HG03460 (cell line): Measurements from ENCODE around the gene GRK4.
A peak's percentile ranks its signal among the peaks of the same experiment; 100 is the strongest.
"Not testable (repeated sequence)": the region's sequence is repeated elsewhere in the genome, so short reads cannot be mapped to it uniquely, and the experiment has no call there.

Experiments
- ATAC-seq: cut with Tn5 transposase; IDR thresholded peaks from one replicate; pipeline ENCODE4 v1.9.1; 2021; ENCODE audit not compliant: unreplicated experiment

Gene GRK4

GRCh38 chr4:3037957-3038461 is 74.6 kb downstream of the GRK4 start:
- ATAC-seq: no peak

GRCh38 chr4:3039706-3040366 is 76.5 kb downstream of the GRK4 start:
- ATAC-seq: no peak

GRCh38 chr4:3040452-3041191 is 77.3 kb downstream of the GRK4 start:
- no peak for ATAC-seq

- ATAC-seq: no peak
Observed at GRCh38 chr4:3041192-3042142, 78.1 kb downstream of the GRK4 start.

GRCh38 chr4:3042226-3042625 is 78.9 kb downstream of the GRK4 start:
- ATAC-seq: no peak

- no peak for ATAC-seq
Observed at GRCh38 chr4:3043282-3044020, 80.1 kb downstream of the GRK4 start.

- no peak for ATAC-seq
Observed at GRCh38 chr4:3044870-3045819, 81.8 kb downstream of the GRK4 start.

- ATAC-seq: no peak
Observed at GRCh38 chr4:3046162-3046561, 82.8 kb downstream of the GRK4 start.

- no peak for ATAC-seq
Observed at GRCh38 chr4:3046623-3047022, 83.3 kb downstream of the GRK4 start.

GRCh38 chr4:3047464-3048286 is 84.3 kb downstream of the GRK4 start:
- peak; percentile 91 for ATAC-seq

- ATAC-seq: not testable (repeated sequence)
Observed at GRCh38 chr4:3051141-3051897, 87.9 kb downstream of the GRK4 start.

- no peak for ATAC-seq
Observed at GRCh38 chr4:3054169-3054759, 90.9 kb downstream of the GRK4 start.

- no peak for ATAC-seq
Observed at GRCh38 chr4:3059943-3060342, 96.6 kb downstream of the GRK4 start.

- ATAC-seq: no peak
Observed at GRCh38 chr4:3060946-3061345, 97.6 kb downstream of the GRK4 start.

- no peak for ATAC-seq
Observed at GRCh38 chr4:3062471-3062870, 99.1 kb downstream of the GRK4 start.

GRCh38 chr4:3065551-3065950 is 102.2 kb downstream of the GRK4 start:
- no peak for ATAC-seq

GRCh38 chr4:3066836-3067400 is 103.5 kb downstream of the GRK4 start:
- no peak for ATAC-seq
